Stimulated activated naive CD8-positive, alpha-beta T cell treated with anti-CD3 and anti-CD28 coated beads, Interleukin-15, amount 100 ng/mL, for 72 hours (primary cell): ENCODE results near the gene CATSPER1.

Experiments used
- ATAC-seq: fragments of 150-1000 bp; cut with Tn5 transposase; 2 replicates; pipeline ENCODE4 v1.10.0; 2021; ENCODE audit warnings: mild to moderate bottlenecking, moderate library complexity
- DNase-seq, 2 donors: peaks; one replicate each; pipeline ENCODE4 v3.0.0; 2021 to 2022
- H3K27ac Mint-ChIP-seq, 2 donors: one replicate each; pipeline ENCODE4 v1.8.0; 2022; ENCODE audit warnings: mild to moderate bottlenecking in 2 of 2, mixed read lengths in 2 of 2, moderate library complexity in 2 of 2
- H3K27me3 Mint-ChIP-seq: one replicate; pipeline ENCODE4 v1.8.0; 2022; ENCODE audit warnings: mixed read lengths
- H3K4me1 Mint-ChIP-seq: one replicate; pipeline ENCODE4 v1.8.0; 2022; ENCODE audit warnings: mild to moderate bottlenecking, mixed read lengths
- H3K4me3 Mint-ChIP-seq, 2 donors: one replicate each; pipeline ENCODE4 v1.8.0; 2022; ENCODE audit warnings: mild to moderate bottlenecking in 2 of 2, mixed read lengths in 2 of 2, moderate library complexity in 1 of 2
- H3K9me3 Mint-ChIP-seq, 2 donors: one replicate each; pipeline ENCODE4 v1.8.0; 2022; ENCODE audit warnings: mixed read lengths in 2 of 2

CATSPER1 gene

GRCh38 chr11:66004186-66004585, 22.1 kb downstream of the CATSPER1 start:
- ATAC-seq, result no peak
- peak overlapping the region in 1 of 2 donors; percentile 9 for H3K4me3 Mint-ChIP-seq
- peak overlapping the region; percentile 48 to 52 for H3K27ac Mint-ChIP-seq
- no peaks in the 10 kb centered on the region for H3K27me3 Mint-ChIP-seq
- peaks cover 56% of the 10 kb centered on the region for H3K4me1 Mint-ChIP-seq
- H3K9me3 Mint-ChIP-seq, result no peaks in the 10 kb centered on the region
- DNase-seq, result no peak

GRCh38 chr11:66003291-66003690, 23.0 kb downstream of the CATSPER1 start:
- Mint-ChIP-seq H3K9me3 (no peaks in the 10 kb centered on the region), H3K27me3 (no peaks in the 10 kb centered on the region), H3K27ac (peak overlapping the region; percentile 82 to 93), H3K4me3 (peak overlapping the region; percentile 97 to 100), H3K4me1 (peaks cover 63% of the 10 kb centered on the region)
- ATAC-seq, result no peak
- no peak for DNase-seq

GRCh38 chr11:66002648-66003225, 23.5 kb downstream of the CATSPER1 start:
- Mint-ChIP-seq H3K27ac (peak overlapping the region; percentile 82 to 99), H3K4me1 (peaks cover 66% of the 10 kb centered on the region), H3K27me3 (no peaks in the 10 kb centered on the region), H3K4me3 (peak overlapping the region; percentile 97 to 100), H3K9me3 (no peaks in the 10 kb centered on the region)
- DNase-seq (no peak), ATAC-seq (peak; percentile 73)

DNA sequence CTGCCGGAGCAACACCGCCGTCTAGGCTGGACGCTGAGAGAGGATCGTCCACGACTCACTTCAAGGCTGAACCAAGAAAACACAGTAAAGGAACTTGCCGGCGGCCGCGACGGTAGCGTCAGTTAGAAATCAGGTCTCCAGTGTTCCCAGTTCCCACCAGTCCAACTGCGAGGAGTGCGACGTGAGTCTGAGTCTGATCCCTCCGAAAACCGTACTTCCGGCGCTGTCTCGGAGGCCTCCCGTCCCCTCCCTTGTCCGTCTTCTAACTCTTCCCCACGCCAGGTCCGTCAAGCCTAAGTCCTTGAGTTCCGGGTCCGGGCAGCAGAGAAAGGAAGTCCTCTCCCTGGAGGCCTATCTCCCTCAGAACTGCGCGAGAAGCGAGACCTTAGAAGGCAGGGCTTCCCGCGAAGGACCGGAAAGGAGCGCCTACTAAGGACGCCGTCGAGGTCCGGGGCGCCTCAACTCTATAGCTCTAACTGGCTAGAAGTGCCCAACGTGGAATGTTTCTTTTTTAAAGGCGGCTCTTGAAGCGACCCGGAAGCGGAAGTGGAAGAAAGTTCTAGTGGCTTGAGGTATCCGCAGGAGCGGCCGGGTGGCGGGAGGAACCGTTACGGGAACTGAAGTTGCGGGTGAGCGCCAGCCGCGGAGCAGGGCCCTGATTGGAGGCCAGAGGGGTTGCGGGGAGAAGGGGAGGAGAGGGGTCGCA, 24.2 kb downstream of the CATSPER1 start, which contains the start of the genes BANF1 and EIF1AD:
Gene BANF1, plus strand, starts transcription at position 562 of the 706 bp plus-strand sequence. CDS start 748 bp downstream, outside the sequence.
Gene EIF1AD, minus strand, starts transcription at position 216 of the 706 bp plus-strand sequence. CDS start 1,768 bp downstream, outside the sequence.
- no peaks in the 10 kb centered on the region for H3K9me3 Mint-ChIP-seq
- H3K4me1 Mint-ChIP-seq, result peaks cover 66% of the 10 kb centered on the region
- peak; percentile 94 to 98 for DNase-seq
- no peaks in the 10 kb centered on the region for H3K27me3 Mint-ChIP-seq
- H3K27ac Mint-ChIP-seq, result peak within 1 kb of the TSS; percentile 99
- peak; percentile 93 for ATAC-seq
- H3K4me3 Mint-ChIP-seq, result peak within 1 kb of the TSS; percentile 97 to 100

- no peak for ATAC-seq
- no peak for DNase-seq
- Mint-ChIP-seq H3K4me1 (peaks cover 34% of the 10 kb centered on the region), H3K9me3 (no peaks in the 10 kb centered on the region), H3K27ac (no peak overlapping the region), H3K27me3 (no peaks in the 10 kb centered on the region), H3K4me3 (no peak overlapping the region)
Observed at GRCh38 chr11:65997286-65997685, 29.0 kb downstream of the CATSPER1 start.

- Mint-ChIP-seq H3K4me3 (no peak overlapping the region), H3K4me1 (peaks cover 9% of the 10 kb centered on the region), H3K27me3 (no peaks in the 10 kb centered on the region), H3K9me3 (no peaks in the 10 kb centered on the region), H3K27ac (no peak overlapping the region)
- ATAC-seq, result no peak
- DNase-seq, result no peak
Observed at GRCh38 chr11:65992056-65992455, 34.2 kb downstream of the CATSPER1 start.

DNA sequence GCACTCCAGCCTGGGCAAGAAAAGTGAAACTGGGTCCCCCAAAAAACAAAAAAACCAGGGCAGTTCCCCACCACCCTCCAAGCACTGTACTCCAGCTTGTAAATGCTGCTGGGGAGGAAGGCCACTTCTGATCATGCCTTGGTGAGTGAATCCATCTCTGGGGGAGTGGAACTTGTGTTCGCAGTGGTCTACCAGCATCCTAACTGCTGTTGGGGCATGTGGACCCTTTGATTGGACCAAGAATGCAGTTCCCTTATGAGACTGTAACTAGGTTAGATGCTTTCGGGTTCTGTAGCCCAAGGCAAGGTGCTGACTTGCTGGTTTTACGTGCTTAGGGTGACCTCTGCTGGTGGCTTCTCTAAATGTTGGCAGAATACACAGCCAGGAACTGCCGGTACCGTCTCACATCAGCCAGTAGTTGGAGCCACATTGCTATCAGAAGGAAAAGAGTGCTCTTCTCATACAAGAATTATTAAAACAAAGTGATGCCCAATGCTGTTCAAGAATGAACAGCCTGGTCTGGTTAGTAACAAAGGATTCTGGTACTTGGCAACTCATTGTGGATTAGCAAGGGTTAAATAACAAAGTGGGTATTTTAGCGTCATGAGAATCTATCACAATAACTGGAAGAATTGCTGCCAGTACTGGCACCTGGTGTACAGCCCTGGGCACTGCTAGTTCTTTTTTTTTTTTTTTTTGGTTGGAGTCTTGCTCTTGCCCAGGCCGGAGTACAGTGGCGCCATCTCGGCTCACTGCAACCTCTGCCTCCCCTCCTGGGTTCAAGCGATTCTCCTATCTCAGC, 37.3 kb downstream of the CATSPER1 start:
- Mint-ChIP-seq H3K9me3 (no peaks in the 10 kb centered on the region), H3K27me3 (no peaks in the 10 kb centered on the region), H3K27ac (no peak overlapping the region), H3K4me1 (peaks cover 9% of the 10 kb centered on the region), H3K4me3 (no peak overlapping the region)
- ATAC-seq (peak; percentile 99), DNase-seq (peak; percentile 90 to 93)

GRCh38 chr11:65987336-65987735, 38.9 kb downstream of the CATSPER1 start:
- DNase-seq (no peak), ATAC-seq (no peak)
- no peaks in the 10 kb centered on the region for H3K9me3 Mint-ChIP-seq
- H3K4me3 Mint-ChIP-seq, result no peak overlapping the region
- peaks cover 9% of the 10 kb centered on the region for H3K4me1 Mint-ChIP-seq
- no peaks in the 10 kb centered on the region for H3K27me3 Mint-ChIP-seq
- peak overlapping the region; percentile 45 to 69 for H3K27ac Mint-ChIP-seq

GRCh38 chr11:65983589-65983987, 42.7 kb downstream of the CATSPER1 start:
- Mint-ChIP-seq H3K27me3 (no peaks in the 10 kb centered on the region), H3K27ac (no peak overlapping the region), H3K9me3 (no peaks in the 10 kb centered on the region), H3K4me1 (peaks cover under 1% of the 10 kb centered on the region), H3K4me3 (no peak overlapping the region)
- ATAC-seq (no peak), DNase-seq (no peak)

- Mint-ChIP-seq H3K27me3 (no peaks in the 10 kb centered on the region), H3K4me1 (no peaks in the 10 kb centered on the region), H3K4me3 (no peak overlapping the region), H3K9me3 (no peaks in the 10 kb centered on the region), H3K27ac (no peak overlapping the region)
- DNase-seq (no peak), ATAC-seq (no peak)
Observed at GRCh38 chr11:65982824-65983588, 43.3 kb downstream of the CATSPER1 start.

- Mint-ChIP-seq H3K27me3 (no peaks in the 10 kb centered on the region), H3K9me3 (no peaks in the 10 kb centered on the region), H3K4me3 (no peak overlapping the region), H3K4me1 (peaks cover 3% of the 10 kb centered on the region), H3K27ac (no peak overlapping the region)
- DNase-seq (no peak), ATAC-seq (peak; percentile 29)
Observed at GRCh38 chr11:65981972-65982823, 44.1 kb downstream of the CATSPER1 start.

- Mint-ChIP-seq H3K9me3 (no peaks in the 10 kb centered on the region), H3K4me3 (no peak overlapping the region), H3K27me3 (no peaks in the 10 kb centered on the region), H3K27ac (peak overlapping the region in 1 of 2 donors; percentile 72), H3K4me1 (peaks cover 6% of the 10 kb centered on the region)
- ATAC-seq, result no peak
- no peak for DNase-seq
Observed at GRCh38 chr11:65981101-65981740, 45.1 kb downstream of the CATSPER1 start.

DNA sequence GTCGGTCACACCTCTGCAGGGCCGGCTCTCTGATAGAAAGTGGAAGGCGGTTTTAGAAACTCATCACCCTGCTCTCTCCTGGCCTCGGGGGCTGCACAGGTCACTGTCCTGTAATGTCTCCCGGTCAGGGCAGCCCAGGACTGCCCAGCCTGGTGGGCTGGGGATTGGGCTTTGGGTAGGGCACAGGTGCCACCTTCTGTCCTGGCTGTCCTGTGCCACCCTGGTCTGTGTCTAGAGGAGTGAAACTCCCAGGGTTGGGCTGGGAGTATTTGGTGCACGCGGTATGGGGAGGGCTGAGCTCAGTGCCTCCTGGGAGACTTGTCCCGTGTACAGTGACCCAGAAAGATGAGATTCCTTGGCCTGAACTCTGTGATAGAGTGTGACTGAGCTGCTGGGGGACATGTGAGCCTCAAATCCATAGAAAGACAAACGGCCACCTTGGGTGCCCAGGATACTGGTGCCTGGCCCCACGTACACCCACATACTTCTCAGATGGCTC, 47.0 kb downstream of the CATSPER1 start:
- H3K4me3 Mint-ChIP-seq, result no peak overlapping the region
- H3K9me3 Mint-ChIP-seq, result no peaks in the 10 kb centered on the region
- H3K27ac Mint-ChIP-seq, result no peak overlapping the region
- DNase-seq (no peak), ATAC-seq (no peak)
- H3K4me1 Mint-ChIP-seq, result peaks cover 6% of the 10 kb centered on the region
- no peaks in the 10 kb centered on the region for H3K27me3 Mint-ChIP-seq
